Lung (tissue), 12 donors: ENCODE data around the gene SUPT6H. TPM values are rescaled to one million over a fixed set of nuclear protein-coding genes. Genes with fewer than 3 reads are reported as not detected.

ENCODE experiments used
- ATAC-seq: fragments of 200-7000 bp; cut with Tn5 transposase; one replicate; pipeline ENCODE4 v1.9.1; 2020; ENCODE audit warnings: moderate number of reproducible peaks; ENCODE audit not compliant: insufficient read depth, low FRiP score
- DNase-seq, 3 donors: peaks; one replicate each; pipeline ENCODE4 v3.0.0-alpha.2; 2013 to 2017
- H3K27ac ChIP-seq, 2 donors: one replicate each; pipeline ENCODE4 v1.5.1; 2013; ENCODE audit warnings: mild to moderate bottlenecking in 2 of 2, moderate library complexity in 2 of 2, control low read depth in 1 of 2, inconsistent platforms in 1 of 2, low read depth in 1 of 2, low read length in 1 of 2
- H3K27me3 ChIP-seq, 3 donors: one replicate each; pipeline ENCODE4 v1.5.1; 2013; ENCODE audit warnings: low read length in 2 of 3; ENCODE audit not compliant: control insufficient read depth in 3 of 3, insufficient read depth in 3 of 3
- H3K36me3 ChIP-seq, 4 donors: one replicate each; pipeline ENCODE4 v1.5.1; 2013; ENCODE audit warnings: low read length in 4 of 4, mild to moderate bottlenecking in 1 of 4, moderate library complexity in 1 of 4; ENCODE audit not compliant: control insufficient read depth in 4 of 4, insufficient read depth in 4 of 4
- H3K4me1 ChIP-seq, 5 donors: one replicate each; pipeline ENCODE4 v1.5.1; 2013; ENCODE audit warnings: low read length in 5 of 5, mild to moderate bottlenecking in 2 of 5, moderate library complexity in 1 of 5; ENCODE audit not compliant: control insufficient read depth in 5 of 5, insufficient read depth in 5 of 5
- H3K4me3 ChIP-seq: one replicate; pipeline ENCODE4 v1.5.1; 2013; ENCODE audit warnings: mild to moderate bottlenecking, control low read depth, moderate library complexity
- H3K9ac ChIP-seq, 2 donors: one replicate each; pipeline ENCODE4 v1.5.1; 2013; ENCODE audit warnings: low read length in 2 of 2, control low read depth in 1 of 2; ENCODE audit not compliant: insufficient read depth in 1 of 2
- H3K9me3 ChIP-seq, 4 donors: one replicate each; pipeline ENCODE4 v1.5.1; 2013; ENCODE audit warnings: low read length in 3 of 4, mild to moderate bottlenecking in 1 of 4, moderate library complexity in 1 of 4; ENCODE audit not compliant: control insufficient read depth in 4 of 4, insufficient read depth in 3 of 4
- CTCF ChIP-seq: IDR thresholded peaks from 2 replicates; pipeline ENCODE4 v1.5.1; 2012; ENCODE audit warnings: mild to moderate bottlenecking; ENCODE audit errors: control extremely low read depth, extremely low read depth
- WGBS, 2 donors: extraction: QIAGEN DNeasy Blood & Tissue Kit; methylation state at CpG; one replicate each; pipeline ENCODE4 v1.1.7; 2013; 5-methylcytosine and 5-hydroxymethylcytosine counted together
- polyA plus RNA-seq, 2 donors: library from polyadenylated mRNA; stranded (reverse); fragments of 200-250 nt; gene quantifications; one replicate each; pipeline ENCODE4 v1.2.1, GENCODE V29; 2013
- total RNA-seq, 2 donors: library from RNA; depleted of rRNA in 1 of 2; stranded (reverse); fragments of >200 nt in 1 of 2; gene quantifications; one replicate each; pipeline ENCODE4 v1.2.1, GENCODE V29; 2014 to 2021
- donor health status: control.
- donor health status: control.
- donor health status: Bipolar disorder and iron deficiency.
- donor health status: healthy.
- donor health status: DM: yes; HTN: yes; CAD: no.

SUPT6H gene
- total and polyA plus RNA-seq, 4 donors, result 27.5 to 96.4 (median 48.6) TPM

- DNase-seq (no peak), ATAC-seq (no peak)
- Histone ChIP-seq H3K9me3 (no peaks in the 10 kb centered on the region), H3K4me1 (no peaks in the 10 kb centered on the region), H3K4me3 (no peak overlapping the region), H3K36me3 (peaks cover 35 to 58% (median 42%) of the 10 kb centered on the region in 4 donors), H3K27ac (no peak overlapping the region), H3K9ac (no peak overlapping the region), H3K27me3 (no peaks in the 10 kb centered on the region)
- TF ChIP-seq CTCF, result no peak
- WGBS, 2 donors, result 95 to 98% methylated on average over 2 of the region's 2 CpGs
Measured at GRCh38 chr17:28624148-28624547, 37.9 kb upstream of the SUPT6H start.

GRCh38 chr17:28626818-28627217 is 35.2 kb upstream of the SUPT6H start:
- Histone ChIP-seq H3K27me3 (no peaks in the 10 kb centered on the region), H3K4me3 (no peak overlapping the region), H3K9ac (no peak overlapping the region), H3K27ac (no peak overlapping the region), H3K9me3 (no peaks in the 10 kb centered on the region), H3K36me3 (peaks cover 20 to 44% (median 29%) of the 10 kb centered on the region in 4 donors), H3K4me1 (no peaks in the 10 kb centered on the region)
- ATAC-seq (no peak), DNase-seq (no peak)
- TF ChIP-seq CTCF, result no peak
- WGBS, 2 donors, result 92% methylated on average over 4 of the region's 4 CpGs

GRCh38 chr17:28634206-28634865 is 27.7 kb upstream of the SUPT6H start:
- H3K9ac ChIP-seq, result no peak overlapping the region
- H3K27me3 ChIP-seq, result no peaks in the 10 kb centered on the region
- peaks cover 51 to 73% (median 55%) of the 10 kb centered on the region in 4 donors for H3K36me3 ChIP-seq
- no peak for TF ChIP-seq CTCF
- H3K4me3 ChIP-seq, result no peak overlapping the region
- no peak for DNase-seq
- H3K27ac ChIP-seq, result no peak overlapping the region
- H3K4me1 ChIP-seq, result no peaks in the 10 kb centered on the region
- 76 to 86% methylated on average over 14 of the region's 14 CpGs for WGBS, 2 donors
- no peaks in the 10 kb centered on the region for H3K9me3 ChIP-seq
- ATAC-seq, result no peak

GRCh38 chr17:28635506-28635905 is 26.5 kb upstream of the SUPT6H start:
- Histone ChIP-seq H3K4me1 (no peaks in the 10 kb centered on the region), H3K9ac (no peak overlapping the region), H3K27me3 (no peaks in the 10 kb centered on the region), H3K9me3 (no peaks in the 10 kb centered on the region), H3K27ac (no peak overlapping the region), H3K36me3 (peaks cover 59 to 81% (median 63%) of the 10 kb centered on the region in 4 donors), H3K4me3 (no peak overlapping the region)
- WGBS, 2 donors, result 88 to 93% methylated on average over 1 of the region's 1 CpG
- DNase-seq (no peak), ATAC-seq (no peak)
- TF ChIP-seq CTCF, result no peak
